Activated effector memory CD4-positive, alpha-beta T cell treated with anti-CD3 and anti-CD28 coated beads, Interleukin-2, amount 50 U/mL, for 16 hours (primary cell): Measurements from ENCODE around the gene PANX3.

Source experiments
- DNase-seq: peaks from one replicate; pipeline ENCODE4 v3.0.0-alpha.2; 2020

The PANX3 gene

DNA sequence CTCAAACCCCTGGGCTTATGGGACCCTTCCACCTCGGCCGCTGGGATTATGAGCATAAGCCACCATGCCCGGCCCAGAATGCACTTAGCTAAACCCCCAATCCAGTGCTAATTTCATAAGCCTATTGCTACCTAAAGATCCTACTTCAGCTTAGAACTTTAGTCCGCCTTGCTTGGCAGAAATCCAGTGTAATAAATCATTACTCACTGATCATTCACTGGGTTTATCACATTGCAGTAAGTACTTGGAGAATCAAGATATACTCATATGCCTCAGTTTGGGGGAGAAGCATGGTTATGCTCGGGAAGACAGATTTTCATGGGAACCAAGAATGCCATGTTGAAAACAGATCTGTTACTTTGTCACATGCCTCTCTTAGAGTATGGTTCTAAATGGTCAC is 7.6 kb downstream of the PANX3 start:
- DNase-seq = no peak

GRCh38 chr11:124622531-124623451 is 11.6 kb downstream of the PANX3 start, which contains the start of gene TBRG1:
TBRG1 (plus strand) TSS chr11:124622864; CDS start chr11:124623084, 220 bp downstream.
- DNase-seq = peak; percentile 94

DNA sequence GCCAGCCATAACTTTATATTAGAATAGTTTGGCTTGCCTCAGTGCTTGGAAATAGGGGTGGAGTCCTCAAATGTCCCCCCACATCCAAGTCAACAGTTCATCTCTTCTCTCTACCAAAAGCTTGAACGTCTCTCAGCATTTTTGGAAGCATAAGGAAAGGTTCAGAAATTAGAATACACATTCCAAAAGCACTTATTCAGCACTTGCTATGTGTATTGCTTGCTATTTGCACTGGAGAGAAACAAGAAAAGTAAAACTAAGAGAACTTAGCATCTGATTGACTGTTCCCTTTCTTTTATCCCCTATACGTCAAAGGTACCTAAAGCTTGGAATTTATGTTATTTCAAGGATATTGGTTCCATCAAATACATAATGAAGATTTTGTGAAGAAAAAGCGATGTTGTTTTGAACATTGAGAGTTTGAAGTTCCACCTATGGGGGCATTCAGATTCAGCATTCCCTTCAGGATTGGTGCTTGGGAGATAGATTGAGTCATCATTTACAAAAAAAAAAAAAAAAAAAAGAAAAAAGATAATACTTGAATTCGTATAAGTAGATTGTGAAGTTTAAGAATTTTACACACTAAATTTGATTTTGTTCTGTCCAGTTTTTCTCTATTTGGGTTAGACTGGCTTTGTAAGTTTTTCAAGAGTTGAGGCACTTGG is 12.8 kb downstream of the PANX3 start:
- DNase-seq = no peak

GRCh38 chr11:124625504-124626168 is 14.4 kb downstream of the PANX3 start:
- no peak for DNase-seq

DNA sequence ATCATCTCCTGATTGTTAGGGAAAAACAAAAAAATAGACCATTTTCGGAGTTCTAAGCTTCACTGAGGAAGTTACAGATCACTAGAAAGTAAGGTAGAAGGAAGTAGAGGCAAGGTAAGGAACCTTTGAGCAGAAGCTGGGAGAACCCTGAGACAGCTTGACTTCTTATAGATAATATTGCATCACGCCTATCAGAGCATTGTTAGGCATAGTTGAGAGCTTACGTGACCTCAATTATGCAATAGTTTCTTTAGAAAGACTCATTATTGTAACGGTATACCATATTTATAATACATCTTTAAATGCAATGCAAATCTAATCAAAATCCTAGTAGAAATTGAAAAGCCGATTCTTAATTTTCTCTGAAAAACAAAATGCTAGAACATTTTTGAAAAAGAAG is 16.3 kb downstream of the PANX3 start:
- DNase-seq = no peak

- no peak for DNase-seq
Observed at GRCh38 chr11:124629961-124630360, 18.7 kb downstream of the PANX3 start.

GRCh38 chr11:124633355-124633754 is 22.1 kb downstream of the PANX3 start:
- no peak for DNase-seq

GRCh38 chr11:124635932-124636331 is 24.7 kb downstream of the PANX3 start:
- DNase-seq = no peak

DNA sequence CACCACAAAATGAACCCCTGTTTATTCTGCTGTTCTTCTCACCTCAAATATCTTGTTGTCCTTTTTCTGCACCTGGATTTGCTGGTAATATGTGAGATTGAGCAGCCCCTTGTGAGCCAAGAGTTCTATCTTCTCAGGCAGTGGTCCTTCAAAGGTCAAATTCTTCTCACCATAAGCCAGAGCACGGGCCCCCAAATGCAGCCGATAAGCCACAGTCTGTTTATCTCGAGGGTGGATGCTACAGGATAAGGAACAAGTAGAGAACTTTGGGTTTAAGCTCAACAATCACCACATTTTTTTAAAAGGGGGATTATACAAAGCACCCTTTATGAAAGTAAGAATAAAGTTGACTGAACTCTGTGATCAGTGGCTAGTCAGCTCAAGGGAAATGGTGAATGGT is 27.3 kb downstream of the PANX3 start:
- no peak for DNase-seq

DNA sequence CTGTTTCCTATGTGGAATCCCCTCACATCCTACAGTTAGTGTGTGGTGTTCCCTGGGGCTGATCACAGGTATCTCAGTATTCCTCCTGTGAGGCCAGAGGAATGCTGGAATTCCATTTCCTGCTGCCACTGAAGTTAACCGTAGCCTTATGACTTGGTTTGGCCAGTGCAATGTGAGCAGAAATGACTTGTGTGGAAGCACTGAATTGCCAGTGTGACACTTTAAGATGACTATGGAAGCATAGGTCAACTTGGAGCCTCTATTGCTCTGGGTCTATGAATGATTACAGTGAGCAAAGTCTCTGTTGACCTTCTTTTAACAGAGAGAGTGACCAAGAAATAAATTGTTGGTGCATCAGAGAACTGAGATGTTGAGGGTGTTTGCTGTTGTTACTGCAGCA is 28.0 kb downstream of the PANX3 start:
- DNase-seq = no peak

GRCh38 chr11:124640666-124641065 is 29.4 kb downstream of the PANX3 start:
- no peak for DNase-seq

DNA sequence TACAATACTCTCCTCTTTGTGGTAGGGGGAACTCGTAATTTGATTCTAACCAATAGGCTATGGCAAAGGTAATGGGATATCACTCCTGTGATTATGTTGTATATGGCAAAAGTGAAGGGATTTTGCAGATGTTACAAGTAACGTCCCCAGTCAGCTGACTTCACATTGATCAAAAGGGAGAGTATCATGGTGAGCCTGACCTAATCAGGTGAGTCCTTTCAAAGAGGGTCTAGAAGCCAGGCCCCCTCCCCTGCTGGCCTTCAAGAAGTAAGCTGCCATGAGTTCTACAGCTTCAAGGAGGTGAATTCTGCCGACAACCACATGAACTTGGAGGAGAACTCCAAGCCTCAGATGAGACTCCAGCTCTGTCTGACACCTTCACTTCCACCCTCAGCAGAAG is 31.4 kb downstream of the PANX3 start:
- DNase-seq = no peak

GRCh38 chr11:124643042-124643604 is 31.9 kb downstream of the PANX3 start:
- DNase-seq = no peak

GRCh38 chr11:124643605-124644425 is 32.6 kb downstream of the PANX3 start:
- DNase-seq = no peak

GRCh38 chr11:124644426-124645280 is 33.4 kb downstream of the PANX3 start:
- DNase-seq = peak; percentile 74

DNA sequence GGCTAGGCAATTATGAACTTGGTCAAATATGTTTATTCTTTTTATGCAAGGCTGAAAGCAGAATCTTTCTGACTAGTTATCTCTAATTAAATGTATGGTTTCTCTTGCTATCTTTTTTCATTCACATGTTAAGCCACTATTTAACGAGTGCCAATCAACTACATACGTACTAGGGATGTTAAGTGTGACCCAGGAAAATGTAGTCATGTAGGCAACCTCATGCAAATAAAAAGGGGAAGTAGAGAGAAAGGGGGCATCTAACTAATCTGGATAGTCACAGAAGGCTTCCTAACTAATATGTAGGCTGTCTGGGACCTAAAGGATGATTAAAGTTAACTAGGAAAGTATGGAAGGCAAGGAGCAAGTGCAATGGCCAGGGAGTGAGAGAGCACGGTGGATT is 34.9 kb downstream of the PANX3 start:
- DNase-seq = no peak

DNA sequence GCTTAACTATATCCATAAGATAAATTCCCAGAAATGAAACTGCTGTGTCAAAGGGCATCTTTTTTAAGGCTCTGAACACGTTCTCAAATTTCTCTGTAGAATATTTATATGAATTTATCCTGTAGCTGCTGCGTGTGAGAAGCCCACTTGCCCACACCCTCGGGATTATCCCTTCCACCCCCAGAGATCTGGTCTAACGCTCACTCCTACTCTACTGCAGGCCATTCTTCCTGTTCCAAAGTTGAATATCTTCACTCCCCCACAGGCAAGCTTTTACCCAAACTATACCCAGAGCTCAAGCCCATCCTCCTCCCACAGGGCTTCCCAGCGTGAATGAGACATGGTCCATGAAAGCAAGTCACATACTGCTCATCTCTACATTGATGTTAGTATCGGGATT is 37.4 kb downstream of the PANX3 start:
- DNase-seq = no peak

- DNase-seq = no peak
Observed at GRCh38 chr11:124656774-124657630, 45.8 kb downstream of the PANX3 start.

DNA sequence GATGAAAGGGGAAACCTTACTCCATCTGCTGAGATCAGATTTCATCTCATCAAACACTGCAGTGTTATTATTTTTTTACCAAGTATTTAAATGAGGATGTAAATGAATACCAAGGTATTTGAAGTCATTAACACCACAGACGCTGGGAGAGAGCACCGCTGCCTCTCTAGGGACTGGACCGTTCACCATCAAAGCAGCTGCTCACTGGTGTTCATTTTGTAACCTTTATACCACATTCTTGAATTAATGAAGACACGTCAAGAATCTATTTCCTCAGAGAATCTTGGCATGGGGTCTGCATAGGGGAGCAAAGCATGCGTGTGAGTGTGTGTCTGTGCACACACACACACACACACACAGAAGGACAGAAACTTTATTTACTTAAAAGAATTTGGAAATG is 46.7 kb downstream of the PANX3 start:
- DNase-seq = no peak

GRCh38 chr11:124658501-124658900 is 47.3 kb downstream of the PANX3 start:
- DNase-seq = no peak
